Activated T-helper 1 cell treated with anti-CD3 and anti-CD28 coated beads, Interleukin-12 subunit alpha, Interleukin-12 subunit beta, Interleukin-2, Interleukin-4 antibody, amounts not matched to agents 30 ng/mL and 10 ng/mL and 1 ng/mL, durations not matched to agents 14 hours and 24 hours and 36 hours (primary cell): ENCODE measurements around the gene LRFN2. TPM values are rescaled to one million over a fixed set of nuclear protein-coding genes. Genes with fewer than 3 reads are reported as not detected.

Source experiments
- DNase-seq: peaks from one replicate; pipeline ENCODE4 v3.0.0; 2021; ENCODE audit warnings: low spot score
- H3K27ac Mint-ChIP-seq: one replicate; pipeline ENCODE4 v1.8.0; 2021; ENCODE audit warnings: mild to moderate bottlenecking, mixed read lengths
- H3K27me3 Mint-ChIP-seq: one replicate; pipeline ENCODE4 v1.8.0; 2022; ENCODE audit warnings: mild to moderate bottlenecking, moderate library complexity, mixed read lengths; ENCODE audit not compliant: insufficient read depth
- H3K36me3 Mint-ChIP-seq: one replicate; pipeline ENCODE4 v1.8.0; 2021; ENCODE audit warnings: low read depth, mixed read lengths
- H3K4me1 Mint-ChIP-seq: one replicate; pipeline ENCODE4 v1.8.0; 2021; ENCODE audit warnings: low read depth, mixed read lengths
- H3K4me3 Mint-ChIP-seq: one replicate; pipeline ENCODE4 v1.8.0; 2021; ENCODE audit warnings: mild to moderate bottlenecking, moderate library complexity, mixed read lengths
- H3K9me3 Mint-ChIP-seq: one replicate; pipeline ENCODE4 v1.8.0; 2021; ENCODE audit warnings: mixed read lengths
- intact Hi-C: fragments of 100-400 bp; cut with micrococcal nuclease; formaldehyde crosslinking; loops from one replicate; pipeline ENCODE4 v1.15.1; 2024
- total RNA-seq: library from RNA; stranded (reverse); gene quantifications from 2 replicates; pipeline ENCODE4 v1.2.3, GENCODE V29; 2022

Gene LRFN2
- total RNA-seq, 1 donor from 2014 or later, result 0.29 TPM

DNA sequence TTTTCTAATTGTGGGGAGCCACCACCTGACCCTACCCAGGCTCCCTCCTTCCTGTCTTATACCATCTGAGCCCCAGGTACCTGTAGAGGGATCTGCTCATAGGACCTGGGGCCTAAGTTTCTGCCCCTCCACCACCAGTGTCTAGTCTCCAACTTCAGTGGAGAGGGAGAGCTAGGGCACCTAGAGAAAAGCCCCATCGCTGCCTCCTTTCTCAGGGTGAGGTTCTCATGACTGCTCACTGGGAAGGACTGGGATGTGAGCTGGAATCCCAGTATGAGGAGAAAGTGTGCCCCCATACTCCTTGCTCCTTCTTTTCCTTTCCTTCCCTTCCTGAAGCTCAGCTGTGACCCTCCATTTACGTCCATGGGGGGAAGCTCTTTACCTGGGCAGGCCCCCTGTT lies 231.6 kb downstream of the LRFN2 start:
- no peak for DNase-seq
- intact Hi-C loops, result no loop called here
- Mint-ChIP-seq H3K27ac (no peak overlapping the region), H3K27me3 (peaks cover 7% of the 10 kb centered on the region), H3K9me3 (no peaks in the 10 kb centered on the region), H3K36me3 (peaks cover 2% of the 10 kb centered on the region), H3K4me3 (no peak overlapping the region), H3K4me1 (no peaks in the 10 kb centered on the region)

DNA sequence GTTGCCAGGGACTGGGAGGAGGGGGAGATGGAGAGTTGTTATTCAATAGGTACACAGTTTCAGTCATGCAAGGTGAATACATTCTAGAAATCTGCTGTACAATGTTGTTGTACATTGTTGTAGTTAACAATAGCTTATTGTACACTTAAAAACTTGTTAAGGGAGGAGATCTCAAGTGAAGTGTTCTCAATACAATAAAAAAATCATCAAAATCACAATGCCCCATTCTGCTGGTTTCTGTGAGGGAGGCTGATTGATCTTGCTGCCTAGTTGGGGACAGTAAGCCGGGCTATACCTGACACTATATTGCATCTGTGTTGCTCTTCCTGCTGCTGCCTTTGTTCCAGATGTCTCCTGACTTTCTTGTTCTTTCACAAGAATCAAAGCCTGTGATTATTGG lies 232.1 kb downstream of the LRFN2 start:
- DNase-seq, result no peak
- H3K4me3 Mint-ChIP-seq, result no peak overlapping the region
- H3K4me1 Mint-ChIP-seq, result no peaks in the 10 kb centered on the region
- intact Hi-C loops, result no loop called here
- H3K27me3 Mint-ChIP-seq, result peaks cover 6% of the 10 kb centered on the region
- H3K27ac Mint-ChIP-seq, result no peak overlapping the region
- no peaks in the 10 kb centered on the region for H3K9me3 Mint-ChIP-seq
- H3K36me3 Mint-ChIP-seq, result peaks cover 2% of the 10 kb centered on the region

DNA sequence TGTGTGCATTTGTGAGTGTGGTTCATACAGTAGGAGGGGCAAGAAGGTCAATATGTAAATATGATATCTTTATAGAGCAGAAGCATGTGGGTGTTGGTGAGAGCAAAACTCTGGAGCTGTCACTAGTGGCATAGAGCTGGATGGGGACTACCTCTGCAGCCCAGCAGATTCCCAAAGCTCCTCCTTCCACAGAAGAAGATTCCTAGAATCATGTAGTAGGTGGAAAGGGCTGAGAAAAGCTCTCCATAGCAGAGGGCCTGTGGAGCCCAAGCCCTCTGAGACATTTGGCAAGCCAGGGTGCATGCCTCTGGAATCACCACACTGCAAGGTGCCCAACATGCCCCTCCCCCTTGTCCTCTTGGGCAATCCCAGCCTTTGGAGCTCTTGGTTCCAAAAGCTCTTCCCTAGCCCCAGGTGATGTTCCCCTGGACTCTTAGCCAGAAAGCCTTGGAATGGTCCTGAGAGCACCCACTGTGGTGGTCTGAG lies 233.2 kb downstream of the LRFN2 start:
- Mint-ChIP-seq H3K4me1 (no peaks in the 10 kb centered on the region), H3K4me3 (no peak overlapping the region), H3K27me3 (no peaks in the 10 kb centered on the region), H3K36me3 (peaks cover 2% of the 10 kb centered on the region), H3K9me3 (no peaks in the 10 kb centered on the region), H3K27ac (no peak overlapping the region)
- intact Hi-C loops, result no loop called here
- no peak for DNase-seq

DNA sequence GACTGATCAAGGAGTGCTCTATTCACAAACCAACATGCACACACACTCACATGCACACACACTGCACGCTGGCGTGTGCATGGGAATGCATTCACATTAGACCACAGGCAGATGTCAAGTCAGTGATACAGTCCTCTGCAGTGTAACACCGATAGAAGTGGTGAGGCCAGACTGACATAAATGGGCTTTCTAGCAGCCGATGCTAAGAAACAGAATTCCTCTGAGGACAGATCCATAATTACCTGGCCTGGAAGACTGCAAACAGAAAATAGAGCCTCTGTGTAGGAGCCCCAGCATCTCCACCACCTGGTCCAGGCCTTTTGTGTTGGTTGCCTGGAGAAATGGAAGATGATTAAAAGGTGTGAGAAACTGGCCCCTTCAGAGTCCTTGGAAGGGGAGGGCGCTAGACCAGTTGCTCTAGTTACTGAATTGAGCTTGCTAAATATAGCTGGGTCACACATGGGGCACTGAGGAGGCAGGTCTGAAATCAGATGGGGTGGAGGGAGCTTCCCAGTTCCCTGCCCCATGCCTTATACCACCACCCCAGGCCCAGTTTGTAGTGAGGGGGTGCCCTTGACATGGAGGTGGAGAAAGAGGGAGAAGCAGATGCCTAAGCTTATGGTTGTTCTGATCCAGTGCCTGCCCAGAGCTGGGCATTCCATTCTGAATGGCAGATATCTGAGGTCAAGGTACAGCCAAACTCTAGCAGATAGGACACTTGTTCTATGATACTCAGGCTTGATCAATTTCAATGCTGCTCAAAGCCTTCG lies 233.8 kb downstream of the LRFN2 start:
- no peaks in the 10 kb centered on the region for H3K27me3 Mint-ChIP-seq
- peaks cover 2% of the 10 kb centered on the region for H3K36me3 Mint-ChIP-seq
- DNase-seq, result no peak
- no peak overlapping the region for H3K4me3 Mint-ChIP-seq
- intact Hi-C loops, result no loop called here
- no peak overlapping the region for H3K27ac Mint-ChIP-seq
- no peaks in the 10 kb centered on the region for H3K4me1 Mint-ChIP-seq
- H3K9me3 Mint-ChIP-seq, result no peaks in the 10 kb centered on the region

DNA sequence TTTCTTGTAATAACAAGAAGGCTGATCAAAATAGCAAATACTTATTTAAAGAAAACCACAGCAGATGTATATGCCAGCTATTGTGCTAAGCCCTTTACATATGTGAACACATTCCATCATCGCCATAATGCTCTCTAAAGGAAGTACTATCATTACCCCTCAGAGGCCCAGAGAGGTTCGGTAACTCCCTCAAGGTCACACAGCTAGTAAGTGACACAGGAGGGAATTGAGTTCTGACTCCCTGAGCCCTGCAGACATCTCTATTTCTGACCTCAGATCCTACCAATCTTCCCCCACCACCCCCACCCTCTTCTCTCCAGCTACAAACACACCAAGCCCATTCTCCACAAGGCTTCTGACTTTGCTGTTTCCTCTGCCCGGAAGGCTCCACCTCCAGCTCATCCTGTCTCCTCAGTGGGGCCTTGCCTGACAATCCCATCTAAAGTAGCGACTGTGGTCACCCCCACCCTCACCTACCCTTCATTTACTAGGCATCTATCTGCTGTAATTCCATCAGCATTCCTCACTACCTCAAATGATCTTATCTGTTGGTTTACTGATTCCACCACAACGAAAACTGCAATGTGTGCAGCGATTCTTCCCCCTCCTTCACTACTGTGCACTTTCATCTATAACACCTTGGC lies 234.5 kb downstream of the LRFN2 start:
- Mint-ChIP-seq H3K27me3 (no peaks in the 10 kb centered on the region), H3K27ac (no peak overlapping the region), H3K4me1 (no peaks in the 10 kb centered on the region), H3K4me3 (no peak overlapping the region), H3K9me3 (no peaks in the 10 kb centered on the region), H3K36me3 (peaks cover 2% of the 10 kb centered on the region)
- DNase-seq, result no peak
- intact Hi-C loops, result no loop called here

DNA sequence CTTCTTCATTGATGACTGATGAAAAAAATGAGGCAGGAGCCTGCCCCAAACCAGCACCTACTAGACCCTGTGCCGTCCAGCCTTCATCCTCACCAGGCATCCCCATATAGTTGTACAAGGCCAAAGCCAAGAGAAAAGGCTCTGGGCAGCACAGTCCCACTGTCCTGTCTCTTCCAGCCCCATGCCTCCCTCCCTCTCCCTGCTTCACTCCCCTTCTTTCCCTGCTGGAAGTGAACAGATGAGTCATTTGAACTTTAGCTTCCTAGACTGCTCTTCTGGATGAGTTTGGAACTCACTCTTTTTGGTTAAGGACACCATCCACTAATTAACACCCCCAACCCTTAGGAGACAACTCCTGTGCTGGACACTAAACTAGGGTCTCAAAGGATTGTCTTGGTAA lies 235.2 kb downstream of the LRFN2 start:
- no peaks in the 10 kb centered on the region for H3K4me1 Mint-ChIP-seq
- H3K36me3 Mint-ChIP-seq, result no peaks in the 10 kb centered on the region
- no peaks in the 10 kb centered on the region for H3K27me3 Mint-ChIP-seq
- intact Hi-C loops, result no loop called here
- H3K27ac Mint-ChIP-seq, result no peak overlapping the region
- H3K9me3 Mint-ChIP-seq, result no peaks in the 10 kb centered on the region
- no peak overlapping the region for H3K4me3 Mint-ChIP-seq
- DNase-seq, result no peak

DNA sequence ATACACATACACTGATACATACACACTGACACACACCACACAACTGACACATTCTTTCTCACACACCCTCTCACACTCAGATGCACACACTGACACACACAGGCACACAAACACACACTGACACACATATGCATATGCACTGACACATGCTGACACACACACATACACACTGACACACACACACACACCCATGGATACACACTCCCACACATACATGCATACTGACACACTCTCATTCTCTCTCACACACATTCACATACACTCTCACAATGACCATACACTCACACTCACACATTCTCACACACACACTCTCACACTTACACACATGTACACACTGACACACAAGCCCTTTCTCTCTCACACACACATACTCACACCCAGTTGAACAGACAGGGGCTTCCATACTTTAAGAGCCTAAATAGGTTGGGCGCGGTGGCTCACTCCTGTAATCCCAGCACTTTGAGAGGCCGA lies 236.4 kb downstream of the LRFN2 start:
- H3K27ac Mint-ChIP-seq, result no peak overlapping the region
- no peaks in the 10 kb centered on the region for H3K4me1 Mint-ChIP-seq
- intact Hi-C loops, result no loop called here
- no peak for DNase-seq
- no peaks in the 10 kb centered on the region for H3K36me3 Mint-ChIP-seq
- no peak overlapping the region for H3K4me3 Mint-ChIP-seq
- H3K9me3 Mint-ChIP-seq, result no peaks in the 10 kb centered on the region
- no peaks in the 10 kb centered on the region for H3K27me3 Mint-ChIP-seq

DNA sequence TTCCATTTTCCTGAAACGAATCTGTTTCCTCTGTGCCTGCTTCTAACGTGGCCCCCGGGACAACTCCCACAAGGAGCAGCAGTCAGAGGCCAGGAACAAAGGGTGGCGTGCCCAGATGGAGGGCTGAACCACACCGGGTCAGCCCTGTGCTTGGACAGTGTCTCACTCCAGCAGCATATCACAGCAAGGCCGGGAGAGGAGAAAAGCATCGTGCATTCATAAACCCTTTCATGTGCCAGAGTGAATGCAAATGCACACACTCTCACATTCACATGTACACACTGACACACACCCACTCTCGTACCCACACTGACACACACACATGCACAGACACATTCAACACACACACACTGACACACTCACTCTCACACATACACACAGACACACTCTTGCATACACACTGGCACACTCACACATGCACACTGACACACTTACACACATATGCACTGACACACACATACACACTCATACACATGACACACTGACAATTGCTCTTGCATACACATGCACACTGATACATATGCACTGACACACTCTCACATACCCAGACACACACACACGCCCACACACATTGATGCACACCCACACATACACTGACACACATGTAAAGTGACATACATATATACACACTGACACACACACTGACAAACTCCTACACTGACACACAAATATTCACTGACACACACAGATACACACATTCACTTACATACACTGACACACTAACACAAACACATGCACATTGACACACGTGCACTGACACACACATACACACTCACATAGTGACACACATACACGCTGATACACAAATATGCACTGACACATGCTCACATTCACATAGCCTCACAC lies 237.0 kb downstream of the LRFN2 start:
- no peaks in the 10 kb centered on the region for H3K9me3 Mint-ChIP-seq
- H3K27me3 Mint-ChIP-seq, result no peaks in the 10 kb centered on the region
- H3K4me3 Mint-ChIP-seq, result no peak overlapping the region
- H3K4me1 Mint-ChIP-seq, result no peaks in the 10 kb centered on the region
- intact Hi-C loops, result no loop called here
- H3K36me3 Mint-ChIP-seq, result no peaks in the 10 kb centered on the region
- no peak overlapping the region for H3K27ac Mint-ChIP-seq
- DNase-seq, result no peak

DNA sequence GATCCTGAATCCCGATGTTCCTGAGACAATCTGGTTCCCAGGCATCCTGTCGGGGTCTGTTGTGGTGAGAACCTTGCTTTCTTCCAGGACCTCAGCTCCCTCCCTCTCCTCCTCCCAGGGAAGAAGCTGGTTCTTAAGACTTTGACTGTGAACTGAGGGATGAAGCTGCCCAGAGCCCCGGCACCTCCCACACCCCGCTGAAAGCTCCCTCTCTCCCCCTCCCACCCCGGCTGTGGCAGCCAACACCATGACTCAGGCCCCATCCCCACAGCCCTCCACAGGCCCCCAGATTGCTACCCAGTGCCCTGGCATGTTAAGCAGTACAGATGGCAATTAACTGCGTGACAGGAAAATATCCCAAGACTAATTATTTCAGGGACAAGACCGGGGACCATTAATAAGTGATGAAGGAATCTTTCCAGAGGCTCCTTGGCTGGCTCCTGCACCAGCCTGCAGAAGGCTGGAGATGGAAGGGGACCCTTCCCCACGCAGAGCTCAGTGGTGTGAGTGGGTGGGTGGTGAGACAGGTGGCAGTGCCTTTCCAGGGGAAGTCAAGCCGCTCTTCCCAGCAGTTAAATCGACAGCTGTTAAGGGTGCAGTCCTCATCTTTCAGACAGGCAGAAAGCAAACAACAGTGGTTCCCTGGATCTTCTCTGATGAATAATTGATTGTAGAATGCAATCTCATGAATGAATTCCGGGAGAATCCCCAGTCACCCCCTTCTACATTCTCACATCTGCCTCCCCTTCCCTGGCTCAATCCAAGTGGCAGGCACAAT lies 237.9 kb downstream of the LRFN2 start:
- no peaks in the 10 kb centered on the region for H3K4me1 Mint-ChIP-seq
- intact Hi-C loops, result no loop called here
- no peaks in the 10 kb centered on the region for H3K27me3 Mint-ChIP-seq
- no peaks in the 10 kb centered on the region for H3K36me3 Mint-ChIP-seq
- no peak overlapping the region for H3K4me3 Mint-ChIP-seq
- no peaks in the 10 kb centered on the region for H3K9me3 Mint-ChIP-seq
- no peak for DNase-seq
- H3K27ac Mint-ChIP-seq, result no peak overlapping the region

DNA sequence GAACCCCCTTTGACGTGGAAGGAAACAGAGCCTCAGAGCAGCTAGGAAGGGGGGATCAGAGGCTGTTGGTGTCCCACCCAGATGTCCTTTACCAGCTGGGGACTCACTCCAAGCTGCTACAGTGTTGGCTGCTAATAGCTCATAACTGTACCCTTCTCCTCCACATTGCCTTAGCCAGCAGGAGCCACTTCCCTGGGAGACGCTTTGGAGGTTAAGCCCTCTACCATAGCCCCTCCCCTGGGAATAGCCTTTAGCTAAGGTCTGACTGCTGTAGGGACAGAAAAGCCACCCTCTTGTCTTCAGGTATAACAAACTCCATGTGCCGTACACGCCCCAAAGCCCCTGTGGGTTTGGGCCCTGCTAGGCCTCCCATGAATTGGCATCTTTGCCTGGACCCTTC lies 238.6 kb downstream of the LRFN2 start:
- Mint-ChIP-seq H3K4me3 (no peak overlapping the region), H3K9me3 (no peaks in the 10 kb centered on the region), H3K4me1 (no peaks in the 10 kb centered on the region), H3K27me3 (no peaks in the 10 kb centered on the region), H3K27ac (no peak overlapping the region), H3K36me3 (no peaks in the 10 kb centered on the region)
- intact Hi-C loops, result no loop called here
- no peak for DNase-seq

DNA sequence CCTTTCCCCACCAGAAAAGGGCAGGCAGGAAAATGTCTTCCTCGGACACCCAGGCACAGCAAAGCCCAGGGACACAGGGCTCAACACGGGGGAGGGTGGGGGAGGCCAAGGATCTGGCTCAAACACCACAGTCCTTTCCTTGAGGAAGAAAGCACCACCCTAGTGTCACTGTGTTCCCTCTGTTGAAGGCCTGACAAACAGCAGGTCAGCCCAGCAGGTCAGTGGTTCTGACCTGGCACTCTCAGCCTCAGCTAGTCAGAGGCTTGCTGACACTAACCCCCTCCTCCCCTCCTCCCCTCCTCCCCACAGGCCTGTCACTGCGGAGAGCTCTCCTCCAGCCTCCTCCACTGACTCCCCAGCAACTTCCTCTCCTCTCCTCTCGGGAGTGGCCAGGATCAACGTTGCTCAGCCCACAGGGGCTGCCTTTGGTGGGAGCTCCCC lies 239.6 kb downstream of the LRFN2 start:
- intact Hi-C loops, result no loop called here
- Mint-ChIP-seq H3K27me3 (peaks cover 3% of the 10 kb centered on the region), H3K4me3 (no peak overlapping the region), H3K36me3 (no peaks in the 10 kb centered on the region), H3K4me1 (no peaks in the 10 kb centered on the region), H3K9me3 (no peaks in the 10 kb centered on the region), H3K27ac (no peak overlapping the region)
- no peak for DNase-seq

DNA sequence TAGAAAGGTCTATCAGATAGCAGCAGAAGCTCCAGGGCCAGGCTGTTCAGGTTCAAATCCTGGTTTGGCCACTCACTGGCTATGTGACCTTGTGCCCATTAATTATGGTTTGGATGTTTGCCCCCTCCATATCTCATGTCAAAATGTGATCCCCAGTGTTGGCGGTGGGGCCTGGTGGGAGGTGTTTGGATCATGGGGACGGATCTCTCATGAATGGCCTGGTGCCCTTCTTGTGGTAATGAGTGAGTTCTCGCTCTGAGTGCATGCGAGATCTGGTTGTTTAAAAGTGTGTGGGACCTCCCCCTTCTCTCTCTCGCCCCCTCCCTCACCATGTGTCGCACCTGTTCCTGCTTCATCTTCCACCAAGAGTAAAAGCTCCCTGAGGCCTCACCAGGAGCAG lies 240.9 kb downstream of the LRFN2 start:
- no peaks in the 10 kb centered on the region for H3K9me3 Mint-ChIP-seq
- no peak for DNase-seq
- intact Hi-C loops, result no loop called here
- no peak overlapping the region for H3K4me3 Mint-ChIP-seq
- H3K27ac Mint-ChIP-seq, result no peak overlapping the region
- no peaks in the 10 kb centered on the region for H3K36me3 Mint-ChIP-seq
- no peaks in the 10 kb centered on the region for H3K4me1 Mint-ChIP-seq
- peaks cover 3% of the 10 kb centered on the region for H3K27me3 Mint-ChIP-seq
